HEK293 (cell line): ENCODE results near the gene ABL2.

Experiments
- EGR2 ChIP-seq: fragments of 450-650 bp; formaldehyde crosslinking; IDR thresholded peaks from 2 replicates; pipeline ENCODE4 v1.5.1; 2016; ENCODE audit warnings: low read depth, missing biosample characterization, missing genetic modification characterization
- GLI2 ChIP-seq: fragments of 450-650 bp; formaldehyde crosslinking; IDR thresholded peaks from 2 replicates; pipeline ENCODE4; 2017; ENCODE audit warnings: missing biosample characterization, missing genetic modification characterization, low read depth, borderline replicate concordance
- KLF9 ChIP-seq: fragments of 450-650 bp; formaldehyde crosslinking; IDR thresholded peaks from 2 replicates; pipeline ENCODE4 v1.5.1; 2016; ENCODE audit warnings: missing biosample characterization, missing genetic modification characterization, low read depth
- MZF1 ChIP-seq: fragments of 450-650 bp; formaldehyde crosslinking; IDR thresholded peaks from 2 replicates; pipeline ENCODE4 v1.5.1; 2017; ENCODE audit warnings: missing biosample characterization, missing genetic modification characterization, borderline replicate concordance
- SP3 ChIP-seq: fragments of 450-650 bp; formaldehyde crosslinking; IDR thresholded peaks from 2 replicates; pipeline ENCODE4 v1.5.1; 2016; ENCODE audit warnings: missing biosample characterization, missing genetic modification characterization
- YY2 ChIP-seq: fragments of 450-650 bp; formaldehyde crosslinking; IDR thresholded peaks from 2 replicates; pipeline ENCODE4 v1.5.1; 2016; ENCODE audit warnings: missing biosample characterization, missing genetic modification characterization
- ZBTB8A ChIP-seq: fragments of 450-650 bp; formaldehyde crosslinking; IDR thresholded peaks from 2 replicates; pipeline ENCODE4 v1.5.1; 2016; ENCODE audit warnings: missing biosample characterization, missing genetic modification characterization
- ZNF10 ChIP-seq: fragments of 450-650 bp; formaldehyde crosslinking; IDR thresholded peaks from 2 replicates; pipeline ENCODE4 v1.5.1; 2017; ENCODE audit warnings: missing biosample characterization, missing genetic modification characterization
- ZNF114 ChIP-seq: fragments of 450-650 bp; formaldehyde crosslinking; IDR thresholded peaks from 2 replicates; pipeline ENCODE4 v1.5.0; 2017; ENCODE audit warnings: missing biosample characterization, missing genetic modification characterization
- ZNF169 ChIP-seq: fragments of 450-650 bp; formaldehyde crosslinking; IDR thresholded peaks from 2 replicates; pipeline ENCODE4 v1.5.1; 2016; ENCODE audit warnings: missing biosample characterization, missing genetic modification characterization
- ZNF211 ChIP-seq: fragments of 450-650 bp; formaldehyde crosslinking; IDR thresholded peaks from 2 replicates; pipeline ENCODE4 v1.5.1; 2016; ENCODE audit warnings: low read depth, missing biosample characterization, missing genetic modification characterization
- ZNF311 ChIP-seq: fragments of 450-650 bp; formaldehyde crosslinking; IDR thresholded peaks from 2 replicates; pipeline ENCODE4 v1.5.1; 2017; ENCODE audit warnings: missing biosample characterization, missing genetic modification characterization, borderline replicate concordance
- ZNF391 ChIP-seq: fragments of 450-650 bp; formaldehyde crosslinking; IDR thresholded peaks from 2 replicates; pipeline ENCODE4 v1.5.1; 2016; ENCODE audit warnings: low read depth, missing biosample characterization, missing genetic modification characterization, borderline replicate concordance
- ZNF416 ChIP-seq: fragments of 450-650 bp; formaldehyde crosslinking; IDR thresholded peaks from 2 replicates; pipeline ENCODE4 v1.5.1; 2016; ENCODE audit warnings: missing biosample characterization, missing genetic modification characterization
- ZNF426 ChIP-seq: fragments of 450-650 bp; formaldehyde crosslinking; IDR thresholded peaks from 2 replicates; pipeline ENCODE4 v1.5.1; 2017; ENCODE audit warnings: missing biosample characterization, missing genetic modification characterization, mild to moderate bottlenecking, inconsistent platforms, moderate library complexity
- ZNF521 ChIP-seq: fragments of 450-650 bp; formaldehyde crosslinking; IDR thresholded peaks from 2 replicates; pipeline ENCODE4 v1.5.1; 2017; ENCODE audit warnings: missing biosample characterization, mild to moderate bottlenecking, missing genetic modification characterization
- ZNF530 ChIP-seq: fragments of 450-650 bp; formaldehyde crosslinking; IDR thresholded peaks from 2 replicates; pipeline ENCODE4 v1.5.1; 2016; ENCODE audit warnings: low read depth, missing biosample characterization, missing genetic modification characterization
- ZNF558 ChIP-seq: fragments of 450-650 bp; formaldehyde crosslinking; IDR thresholded peaks from 2 replicates; pipeline ENCODE4 v1.5.1; 2016; ENCODE audit warnings: missing biosample characterization, missing genetic modification characterization
- ZNF596 ChIP-seq: fragments of 450-650 bp; IDR thresholded peaks from 2 replicates; pipeline ENCODE4 v1.5.0; 2018; ENCODE audit warnings: missing biosample characterization, mild to moderate bottlenecking, missing genetic modification characterization, moderate library complexity
- ZNF621 ChIP-seq: fragments of 450-650 bp; formaldehyde crosslinking; IDR thresholded peaks from 2 replicates; pipeline ENCODE4 v1.5.1; 2017; ENCODE audit warnings: missing biosample characterization, missing genetic modification characterization
- ZNF664 ChIP-seq: fragments of 450-650 bp; formaldehyde crosslinking; IDR thresholded peaks from 2 replicates; pipeline ENCODE4 v1.5.1; 2016; ENCODE audit warnings: missing biosample characterization, missing genetic modification characterization
- ZNF747 ChIP-seq: fragments of 450-650 bp; formaldehyde crosslinking; IDR thresholded peaks from 2 replicates; pipeline ENCODE4 v1.5.1; 2016; ENCODE audit warnings: missing biosample characterization, missing genetic modification characterization
- ZNF792 ChIP-seq: fragments of 450-650 bp; formaldehyde crosslinking; IDR thresholded peaks from 2 replicates; pipeline ENCODE4 v1.5.1; 2016; ENCODE audit warnings: missing biosample characterization, missing genetic modification characterization
- TF ChIP-seq, protein P1 (sequence below): fragments of 450-650 bp; formaldehyde crosslinking; IDR thresholded peaks from 2 replicates; pipeline ENCODE4 v1.5.1; 2017; ENCODE audit warnings: missing biosample characterization, missing genetic modification characterization
- TF ChIP-seq, protein P2 (sequence below): fragments of 450-650 bp; formaldehyde crosslinking; IDR thresholded peaks from 2 replicates; pipeline ENCODE4 v1.5.1; 2016; ENCODE audit warnings: missing biosample characterization, missing genetic modification characterization
- TF ChIP-seq, protein P3 (sequence below): fragments of 450-650 bp; formaldehyde crosslinking; IDR thresholded peaks from 2 replicates; pipeline ENCODE4 v1.5.1; 2017; ENCODE audit warnings: missing biosample characterization, missing genetic modification characterization
- TF ChIP-seq, protein P4 (sequence below): fragments of 450-650 bp; formaldehyde crosslinking; IDR thresholded peaks from 2 replicates; pipeline ENCODE4 v1.5.1; 2016; ENCODE audit warnings: missing biosample characterization, missing genetic modification characterization
- TF ChIP-seq, protein P5 (sequence below): fragments of 450-650 bp; formaldehyde crosslinking; IDR thresholded peaks from 2 replicates; pipeline ENCODE4 v1.5.1; 2016; ENCODE audit warnings: missing biosample characterization, missing genetic modification characterization

Gene ABL2

DNA sequence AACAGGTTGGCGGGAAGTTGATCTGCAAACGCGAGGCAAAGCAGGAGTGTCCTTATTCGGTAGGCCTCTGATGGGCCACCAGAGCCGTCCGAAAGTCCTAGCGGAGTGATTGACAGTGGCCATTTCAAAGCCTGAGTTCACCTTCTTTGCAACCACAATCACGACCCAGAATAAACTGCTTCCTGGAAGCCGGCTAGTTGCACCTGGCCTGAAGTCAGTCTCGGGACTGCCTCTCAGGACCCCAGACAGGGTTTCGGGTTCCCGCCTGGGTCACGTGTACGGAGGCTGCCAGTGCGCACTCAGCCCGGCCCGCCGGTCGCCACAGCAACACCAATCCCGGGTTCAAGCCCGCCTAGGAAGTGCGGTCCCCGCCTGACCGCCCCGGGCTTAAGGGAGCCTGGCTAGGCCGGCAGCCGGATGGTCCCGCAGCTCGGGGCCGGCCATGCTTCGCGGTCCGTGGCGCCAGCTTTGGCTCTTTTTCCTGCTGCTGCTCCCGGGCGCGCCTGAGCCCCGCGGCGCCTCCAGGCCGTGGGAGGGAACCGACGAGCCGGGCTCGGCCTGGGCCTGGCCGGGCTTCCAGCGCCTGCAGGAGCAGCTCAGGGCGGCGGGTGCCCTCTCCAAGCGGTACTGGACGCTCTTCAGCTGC, 147.7 kb downstream of the ABL2 start, which contains the start of gene TOR3A (continued):
- TF ChIP-seq, protein P1, sequence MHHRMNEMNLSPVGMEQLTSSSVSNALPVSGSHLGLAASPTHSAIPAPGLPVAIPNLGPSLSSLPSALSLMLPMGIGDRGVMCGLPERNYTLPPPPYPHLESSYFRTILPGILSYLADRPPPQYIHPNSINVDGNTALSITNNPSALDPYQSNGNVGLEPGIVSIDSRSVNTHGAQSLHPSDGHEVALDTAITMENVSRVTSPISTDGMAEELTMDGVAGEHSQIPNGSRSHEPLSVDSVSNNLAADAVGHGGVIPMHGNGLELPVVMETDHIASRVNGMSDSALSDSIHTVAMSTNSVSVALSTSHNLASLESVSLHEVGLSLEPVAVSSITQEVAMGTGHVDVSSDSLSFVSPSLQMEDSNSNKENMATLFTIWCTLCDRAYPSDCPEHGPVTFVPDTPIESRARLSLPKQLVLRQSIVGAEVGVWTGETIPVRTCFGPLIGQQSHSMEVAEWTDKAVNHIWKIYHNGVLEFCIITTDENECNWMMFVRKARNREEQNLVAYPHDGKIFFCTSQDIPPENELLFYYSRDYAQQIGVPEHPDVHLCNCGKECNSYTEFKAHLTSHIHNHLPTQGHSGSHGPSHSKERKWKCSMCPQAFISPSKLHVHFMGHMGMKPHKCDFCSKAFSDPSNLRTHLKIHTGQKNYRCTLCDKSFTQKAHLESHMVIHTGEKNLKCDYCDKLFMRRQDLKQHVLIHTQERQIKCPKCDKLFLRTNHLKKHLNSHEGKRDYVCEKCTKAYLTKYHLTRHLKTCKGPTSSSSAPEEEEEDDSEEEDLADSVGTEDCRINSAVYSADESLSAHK (tag by site-specific recombination), result no peak
- no peak for TF ChIP-seq ZNF664
- TF ChIP-seq ZNF169, result no peak
- no peak for TF ChIP-seq ZNF211 (tag by site-specific recombination)
- no peak for TF ChIP-seq ZNF391 (tag by site-specific recombination)
- TF ChIP-seq, protein P2, sequence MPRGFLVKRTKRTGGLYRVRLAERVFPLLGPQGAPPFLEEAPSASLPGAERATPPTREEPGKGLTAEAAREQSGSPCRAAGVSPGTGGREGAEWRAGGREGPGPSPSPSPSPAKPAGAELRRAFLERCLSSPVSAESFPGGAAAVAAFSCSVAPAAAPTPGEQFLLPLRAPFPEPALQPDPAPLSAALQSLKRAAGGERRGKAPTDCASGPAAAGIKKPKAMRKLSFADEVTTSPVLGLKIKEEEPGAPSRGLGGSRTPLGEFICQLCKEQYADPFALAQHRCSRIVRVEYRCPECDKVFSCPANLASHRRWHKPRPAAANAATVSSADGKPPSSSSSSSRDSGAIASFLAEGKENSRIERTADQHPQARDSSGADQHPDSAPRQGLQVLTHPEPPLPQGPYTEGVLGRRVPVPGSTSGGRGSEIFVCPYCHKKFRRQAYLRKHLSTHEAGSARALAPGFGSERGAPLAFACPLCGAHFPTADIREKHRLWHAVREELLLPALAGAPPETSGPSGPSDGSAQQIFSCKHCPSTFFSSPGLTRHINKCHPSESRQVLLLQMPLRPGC, result peak; percentile 24; the same call in 1 of the 2 replicates
- TF ChIP-seq YY2 (tag by site-specific recombination), result no peak
- no peak for TF ChIP-seq ZNF426 (tag by site-specific recombination)
- no peak for TF ChIP-seq ZNF596 (tag by site-specific recombination)
- peak; percentile 49 for TF ChIP-seq SP3 (tag by site-specific recombination)
- 0 out of 2 replicates have a peak, but pooled peaks have one; percentile 12 for TF ChIP-seq KLF9 (tag by site-specific recombination)
- no peak for TF ChIP-seq ZNF114 (tag by site-specific recombination)
- no peak for TF ChIP-seq ZNF747 (tag by site-specific recombination)
- no peak for TF ChIP-seq GLI2 (tag by site-specific recombination)
- TF ChIP-seq ZBTB8A (tag by site-specific recombination), result peak; percentile 85
- TF ChIP-seq, protein P3, sequence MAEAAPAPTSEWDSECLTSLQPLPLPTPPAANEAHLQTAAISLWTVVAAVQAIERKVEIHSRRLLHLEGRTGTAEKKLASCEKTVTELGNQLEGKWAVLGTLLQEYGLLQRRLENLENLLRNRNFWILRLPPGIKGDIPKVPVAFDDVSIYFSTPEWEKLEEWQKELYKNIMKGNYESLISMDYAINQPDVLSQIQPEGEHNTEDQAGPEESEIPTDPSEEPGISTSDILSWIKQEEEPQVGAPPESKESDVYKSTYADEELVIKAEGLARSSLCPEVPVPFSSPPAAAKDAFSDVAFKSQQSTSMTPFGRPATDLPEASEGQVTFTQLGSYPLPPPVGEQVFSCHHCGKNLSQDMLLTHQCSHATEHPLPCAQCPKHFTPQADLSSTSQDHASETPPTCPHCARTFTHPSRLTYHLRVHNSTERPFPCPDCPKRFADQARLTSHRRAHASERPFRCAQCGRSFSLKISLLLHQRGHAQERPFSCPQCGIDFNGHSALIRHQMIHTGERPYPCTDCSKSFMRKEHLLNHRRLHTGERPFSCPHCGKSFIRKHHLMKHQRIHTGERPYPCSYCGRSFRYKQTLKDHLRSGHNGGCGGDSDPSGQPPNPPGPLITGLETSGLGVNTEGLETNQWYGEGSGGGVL (tag by site-specific recombination), result no peak
- TF ChIP-seq, protein P4, sequence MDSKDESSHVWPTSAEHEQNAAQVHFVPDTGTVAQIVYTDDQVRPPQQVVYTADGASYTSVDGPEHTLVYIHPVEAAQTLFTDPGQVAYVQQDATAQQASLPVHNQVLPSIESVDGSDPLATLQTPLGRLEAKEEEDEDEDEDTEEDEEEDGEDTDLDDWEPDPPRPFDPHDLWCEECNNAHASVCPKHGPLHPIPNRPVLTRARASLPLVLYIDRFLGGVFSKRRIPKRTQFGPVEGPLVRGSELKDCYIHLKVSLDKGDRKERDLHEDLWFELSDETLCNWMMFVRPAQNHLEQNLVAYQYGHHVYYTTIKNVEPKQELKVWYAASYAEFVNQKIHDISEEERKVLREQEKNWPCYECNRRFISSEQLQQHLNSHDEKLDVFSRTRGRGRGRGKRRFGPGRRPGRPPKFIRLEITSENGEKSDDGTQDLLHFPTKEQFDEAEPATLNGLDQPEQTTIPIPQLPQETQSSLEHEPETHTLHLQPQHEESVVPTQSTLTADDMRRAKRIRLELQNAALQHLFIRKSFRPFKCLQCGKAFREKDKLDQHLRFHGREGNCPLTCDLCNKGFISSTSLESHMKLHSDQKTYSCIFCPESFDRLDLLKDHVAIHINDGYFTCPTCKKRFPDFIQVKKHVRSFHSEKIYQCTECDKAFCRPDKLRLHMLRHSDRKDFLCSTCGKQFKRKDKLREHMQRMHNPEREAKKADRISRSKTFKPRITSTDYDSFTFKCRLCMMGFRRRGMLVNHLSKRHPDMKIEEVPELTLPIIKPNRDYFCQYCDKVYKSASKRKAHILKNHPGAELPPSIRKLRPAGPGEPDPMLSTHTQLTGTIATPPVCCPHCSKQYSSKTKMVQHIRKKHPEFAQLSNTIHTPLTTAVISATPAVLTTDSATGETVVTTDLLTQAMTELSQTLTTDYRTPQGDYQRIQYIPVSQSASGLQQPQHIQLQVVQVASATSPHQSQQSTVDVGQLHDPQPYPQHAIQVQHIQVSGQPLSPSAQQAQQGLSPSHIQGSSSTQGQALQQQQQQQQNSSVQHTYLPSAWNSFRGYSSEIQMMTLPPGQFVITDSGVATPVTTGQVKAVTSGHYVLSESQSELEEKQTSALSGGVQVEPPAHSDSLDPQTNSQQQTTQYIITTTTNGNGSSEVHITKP (tag by site-specific recombination), result peak; percentile 46; the same call in 1 of the 2 replicates
- TF ChIP-seq, protein P5, sequence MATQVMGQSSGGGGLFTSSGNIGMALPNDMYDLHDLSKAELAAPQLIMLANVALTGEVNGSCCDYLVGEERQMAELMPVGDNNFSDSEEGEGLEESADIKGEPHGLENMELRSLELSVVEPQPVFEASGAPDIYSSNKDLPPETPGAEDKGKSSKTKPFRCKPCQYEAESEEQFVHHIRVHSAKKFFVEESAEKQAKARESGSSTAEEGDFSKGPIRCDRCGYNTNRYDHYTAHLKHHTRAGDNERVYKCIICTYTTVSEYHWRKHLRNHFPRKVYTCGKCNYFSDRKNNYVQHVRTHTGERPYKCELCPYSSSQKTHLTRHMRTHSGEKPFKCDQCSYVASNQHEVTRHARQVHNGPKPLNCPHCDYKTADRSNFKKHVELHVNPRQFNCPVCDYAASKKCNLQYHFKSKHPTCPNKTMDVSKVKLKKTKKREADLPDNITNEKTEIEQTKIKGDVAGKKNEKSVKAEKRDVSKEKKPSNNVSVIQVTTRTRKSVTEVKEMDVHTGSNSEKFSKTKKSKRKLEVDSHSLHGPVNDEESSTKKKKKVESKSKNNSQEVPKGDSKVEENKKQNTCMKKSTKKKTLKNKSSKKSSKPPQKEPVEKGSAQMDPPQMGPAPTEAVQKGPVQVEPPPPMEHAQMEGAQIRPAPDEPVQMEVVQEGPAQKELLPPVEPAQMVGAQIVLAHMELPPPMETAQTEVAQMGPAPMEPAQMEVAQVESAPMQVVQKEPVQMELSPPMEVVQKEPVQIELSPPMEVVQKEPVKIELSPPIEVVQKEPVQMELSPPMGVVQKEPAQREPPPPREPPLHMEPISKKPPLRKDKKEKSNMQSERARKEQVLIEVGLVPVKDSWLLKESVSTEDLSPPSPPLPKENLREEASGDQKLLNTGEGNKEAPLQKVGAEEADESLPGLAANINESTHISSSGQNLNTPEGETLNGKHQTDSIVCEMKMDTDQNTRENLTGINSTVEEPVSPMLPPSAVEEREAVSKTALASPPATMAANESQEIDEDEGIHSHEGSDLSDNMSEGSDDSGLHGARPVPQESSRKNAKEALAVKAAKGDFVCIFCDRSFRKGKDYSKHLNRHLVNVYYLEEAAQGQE (tag by site-specific recombination), result peak; percentile 61
- no peak for TF ChIP-seq ZNF311 (tag by site-specific recombination)
- TF ChIP-seq ZNF10 (tag by site-specific recombination), result no peak
- no peak for TF ChIP-seq ZNF621
- no peak for TF ChIP-seq ZNF792 (tag by site-specific recombination)
- TF ChIP-seq ZNF558 (tag by site-specific recombination), result no peak
- no peak for TF ChIP-seq EGR2 (tag by site-specific recombination)
- TF ChIP-seq MZF1 (tag by site-specific recombination), result no peak
- no peak for TF ChIP-seq ZNF530 (tag by site-specific recombination)
- TF ChIP-seq ZNF521 (tag by site-specific recombination), result no peak
- TF ChIP-seq ZNF416 (tag by site-specific recombination), result no peak
